C4-2B (cell line): ENCODE data around the gene FAM168A.

Experiments
- H3K27ac ChIP-seq: fragments of 450-650 bp; 2 replicates; pipeline ENCODE4 v1.5.1; 2017
- CTCF ChIP-seq: fragments of 450-650 bp; conservative IDR thresholded peaks from 2 replicates; pipeline ENCODE4 v1.5.1; 2017; ENCODE audit warnings: mild to moderate bottlenecking
- ZFX ChIP-seq: fragments of 450-650 bp; IDR thresholded peaks from 2 replicates; pipeline ENCODE4 v1.6.1; 2017

The FAM168A gene

GRCh38 chr11:73401924-73402833 is 195.7 kb downstream of the FAM168A start:
- TF ChIP-seq CTCF (no peak), ZFX (no peak)
- H3K27ac ChIP-seq = no peak overlapping the region

- no peak overlapping the region for H3K27ac ChIP-seq
- TF ChIP-seq CTCF (no peak), ZFX (no peak)
These were observed 196.5 kb downstream of the FAM168A start for GRCh38 chr11:73401217-73401923.

GRCh38 chr11:73400293-73400692 is 197.6 kb downstream of the FAM168A start:
- TF ChIP-seq ZFX = no peak
- TF ChIP-seq CTCF = no peak
- no peak overlapping the region for H3K27ac ChIP-seq

- no peak for TF ChIP-seq ZFX
- TF ChIP-seq CTCF = no peak
- no peak overlapping the region for H3K27ac ChIP-seq
These were observed 198.3 kb downstream of the FAM168A start for GRCh38 chr11:73399636-73400035.

GRCh38 chr11:73399159-73399590 is 198.7 kb downstream of the FAM168A start:
- TF ChIP-seq ZFX (no peak), CTCF (no peak)
- H3K27ac ChIP-seq = no peak overlapping the region

GRCh38 chr11:73398721-73399120 is 199.2 kb downstream of the FAM168A start:
- H3K27ac ChIP-seq = no peak overlapping the region
- TF ChIP-seq CTCF = no peak
- no peak for TF ChIP-seq ZFX

GRCh38 chr11:73398132-73398526 is 199.8 kb downstream of the FAM168A start:
- TF ChIP-seq CTCF (no peak), ZFX (no peak)
- H3K27ac ChIP-seq = no peak overlapping the region
